SU-DHL-6 (cell line): ENCODE measurements around the gene HIVEP3.

Experiments used
- H2AFZ ChIP-seq: fragments of 200-600 bp; sonication (generic); 2 replicates; pipeline ENCODE4 v1.6.1; 2014; ENCODE audit warnings: low read depth, mild to moderate bottlenecking, moderate library complexity, mixed read lengths, antibody characterized with exemption, low read length; ENCODE audit not compliant: severe bottlenecking
- H3F3A ChIP-seq: fragments of 200-600 bp; shearing (Covaris generic); 2 replicates; pipeline ENCODE4 v1.6.0; 2016; ENCODE audit warnings: antibody characterized with exemption, mild to moderate bottlenecking; ENCODE audit not compliant: insufficient read depth
- H3K27ac ChIP-seq: fragments of 200-600 bp; sonication (generic); 2 replicates; pipeline ENCODE4 v1.5.1; 2016; ENCODE audit warnings: low read depth, mild to moderate bottlenecking, low read length, moderate library complexity, mixed read lengths
- H3K27me3 ChIP-seq: fragments of 200-600 bp; sonication (generic), shearing (Covaris generic); 2 replicates; pipeline ENCODE4 v1.6.0; 2014; ENCODE audit warnings: mild to moderate bottlenecking, low read length
- H3K36me3 ChIP-seq: fragments of 200-600 bp; sonication (generic); 2 replicates; pipeline ENCODE4 v1.6.1; 2014; ENCODE audit warnings: mild to moderate bottlenecking, low read length, mixed read lengths
- H3K4me2 ChIP-seq: fragments of 300-600, 200-600 bp; shearing (Covaris generic), sonication (generic); 2 replicates; pipeline ENCODE4 v1.6.0; 2014; ENCODE audit warnings: low read length, low read depth, mild to moderate bottlenecking; ENCODE audit not compliant: poor library complexity, severe bottlenecking
- H3K4me3 ChIP-seq: fragments of 200-600 bp; sonication (generic); 2 replicates; pipeline ENCODE4 v1.5.1; 2014; ENCODE audit warnings: antibody characterized with exemption, low read length, mild to moderate bottlenecking, mixed read lengths; ENCODE audit not compliant: insufficient read depth, poor library complexity, severe bottlenecking
- H3K79me2 ChIP-seq: fragments of 200-600 bp; sonication (generic); 2 replicates; pipeline ENCODE4 v1.6.1; 2014; ENCODE audit warnings: mild to moderate bottlenecking, low read length, moderate library complexity; ENCODE audit not compliant: insufficient read depth
- H3K9ac ChIP-seq: fragments of 200-600 bp; sonication (generic); 2 replicates; pipeline ENCODE4 v1.7.0; 2014; ENCODE audit warnings: mild to moderate bottlenecking, low read length
- H3K9me2 ChIP-seq: fragments of 200-600 bp; sonication (generic); replicated peaks from 2 replicates; pipeline ENCODE4 v1.6.1; 2014; ENCODE audit warnings: low read length; ENCODE audit not compliant: insufficient read depth
- H3K9me3 ChIP-seq: fragments of 200-600 bp; sonication (generic); 2 replicates; pipeline ENCODE4 v1.6.1; 2014; ENCODE audit warnings: low read length, mixed read lengths; ENCODE audit not compliant: insufficient read depth
- H4K20me1 ChIP-seq: fragments of 200-600 bp; sonication (generic); 2 replicates; pipeline ENCODE4 v1.6.1; 2014; ENCODE audit warnings: low read depth, mild to moderate bottlenecking, antibody characterized with exemption, low read length, moderate library complexity, mixed read lengths
- EZH2phosphoT487 ChIP-seq: fragments of 200-600 bp; sonication (generic), shearing (Covaris generic); conservative IDR thresholded peaks from 2 replicates; pipeline ENCODE4 v1.6.1; 2018; ENCODE audit warnings: mild to moderate bottlenecking, antibody characterized with exemption, low read length, moderate library complexity, mixed read lengths
- TF ChIP-seq, protein P1 (sequence below): fragments of 200-600 bp; sonication (generic); IDR thresholded peaks from one replicate; pipeline ENCODE4 v1.5.1; 2017; ENCODE audit warnings: antibody characterized with exemption, mild to moderate bottlenecking, low read length, moderate library complexity; ENCODE audit not compliant: insufficient read depth, poor library complexity, severe bottlenecking

Gene HIVEP3

DNA sequence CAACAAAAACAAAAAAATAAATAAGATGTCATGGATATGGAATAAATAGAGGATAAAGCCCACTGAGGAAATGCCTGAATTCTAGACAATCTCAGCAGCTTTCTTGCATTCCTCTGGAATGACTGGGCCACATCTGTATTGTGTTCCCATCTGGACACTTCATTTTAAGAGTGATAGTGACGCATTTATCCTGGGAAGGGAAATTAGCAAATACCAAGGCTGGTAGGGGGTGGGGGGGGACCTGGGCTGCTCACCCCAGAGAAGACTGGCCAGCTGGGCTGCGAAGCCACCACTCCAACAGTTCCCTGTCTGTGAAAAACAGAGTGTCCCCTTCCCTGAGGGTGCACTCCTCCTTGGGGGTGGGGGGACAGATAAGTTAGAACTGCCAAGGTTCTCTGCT is 106.3 kb downstream of the HIVEP3 start:
- Histone ChIP-seq H3F3A (0 out of 2 replicates have a peak, but pooled peaks cover 5% of the 10 kb centered on the region), H3K4me3 (no peak overlapping the region), H3K36me3 (no peaks in the 10 kb centered on the region), H3K79me2 (no peaks in the 10 kb centered on the region), H3K27ac (no peak overlapping the region), H3K9me2 (no peaks in the 10 kb centered on the region), H3K27me3 (no peaks in the 10 kb centered on the region), H4K20me1 (no peaks in the 10 kb centered on the region), H3K9ac (no peak overlapping the region), H3K4me2 (no peak overlapping the region), H3K9me3 (no peaks in the 10 kb centered on the region), H2AFZ (no peak overlapping the region)
- TF ChIP-seq, protein P1, sequence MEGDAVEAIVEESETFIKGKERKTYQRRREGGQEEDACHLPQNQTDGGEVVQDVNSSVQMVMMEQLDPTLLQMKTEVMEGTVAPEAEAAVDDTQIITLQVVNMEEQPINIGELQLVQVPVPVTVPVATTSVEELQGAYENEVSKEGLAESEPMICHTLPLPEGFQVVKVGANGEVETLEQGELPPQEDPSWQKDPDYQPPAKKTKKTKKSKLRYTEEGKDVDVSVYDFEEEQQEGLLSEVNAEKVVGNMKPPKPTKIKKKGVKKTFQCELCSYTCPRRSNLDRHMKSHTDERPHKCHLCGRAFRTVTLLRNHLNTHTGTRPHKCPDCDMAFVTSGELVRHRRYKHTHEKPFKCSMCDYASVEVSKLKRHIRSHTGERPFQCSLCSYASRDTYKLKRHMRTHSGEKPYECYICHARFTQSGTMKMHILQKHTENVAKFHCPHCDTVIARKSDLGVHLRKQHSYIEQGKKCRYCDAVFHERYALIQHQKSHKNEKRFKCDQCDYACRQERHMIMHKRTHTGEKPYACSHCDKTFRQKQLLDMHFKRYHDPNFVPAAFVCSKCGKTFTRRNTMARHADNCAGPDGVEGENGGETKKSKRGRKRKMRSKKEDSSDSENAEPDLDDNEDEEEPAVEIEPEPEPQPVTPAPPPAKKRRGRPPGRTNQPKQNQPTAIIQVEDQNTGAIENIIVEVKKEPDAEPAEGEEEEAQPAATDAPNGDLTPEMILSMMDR, result no peak
- TF ChIP-seq EZH2phosphoT487, result no peak

DNA sequence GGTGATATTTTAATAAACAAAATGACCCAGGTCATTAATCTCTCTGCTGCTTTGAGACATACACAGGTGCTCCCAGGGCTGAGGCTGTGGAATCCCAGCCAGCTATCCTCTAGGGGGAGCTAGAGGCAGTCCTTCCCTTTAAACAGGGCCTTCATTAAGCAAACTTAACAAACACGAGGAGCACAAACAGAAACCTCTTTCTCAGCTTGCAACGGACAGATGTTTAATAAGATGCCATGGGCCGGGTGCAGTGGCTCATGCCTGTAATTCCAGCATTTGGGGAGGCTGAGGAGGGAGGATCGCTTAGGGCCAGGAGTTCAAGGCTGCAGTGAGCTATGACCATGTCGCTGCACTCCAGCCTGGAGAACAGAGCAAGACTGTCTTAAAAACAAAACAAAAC is 106.7 kb downstream of the HIVEP3 start:
- Histone ChIP-seq H3K9ac (no peak overlapping the region), H2AFZ (no peak overlapping the region), H3K9me2 (no peaks in the 10 kb centered on the region), H3K27me3 (no peaks in the 10 kb centered on the region), H4K20me1 (no peaks in the 10 kb centered on the region), H3K9me3 (no peaks in the 10 kb centered on the region), H3F3A (0 out of 2 replicates have a peak, but pooled peaks cover 5% of the 10 kb centered on the region), H3K79me2 (no peaks in the 10 kb centered on the region), H3K36me3 (no peaks in the 10 kb centered on the region), H3K4me2 (peak overlapping the region; percentile 43), H3K4me3 (no peak overlapping the region), H3K27ac (peak overlapping the region; percentile 58)
- no peak for TF ChIP-seq EZH2phosphoT487
- TF ChIP-seq, protein P1, result peak; percentile 90

DNA sequence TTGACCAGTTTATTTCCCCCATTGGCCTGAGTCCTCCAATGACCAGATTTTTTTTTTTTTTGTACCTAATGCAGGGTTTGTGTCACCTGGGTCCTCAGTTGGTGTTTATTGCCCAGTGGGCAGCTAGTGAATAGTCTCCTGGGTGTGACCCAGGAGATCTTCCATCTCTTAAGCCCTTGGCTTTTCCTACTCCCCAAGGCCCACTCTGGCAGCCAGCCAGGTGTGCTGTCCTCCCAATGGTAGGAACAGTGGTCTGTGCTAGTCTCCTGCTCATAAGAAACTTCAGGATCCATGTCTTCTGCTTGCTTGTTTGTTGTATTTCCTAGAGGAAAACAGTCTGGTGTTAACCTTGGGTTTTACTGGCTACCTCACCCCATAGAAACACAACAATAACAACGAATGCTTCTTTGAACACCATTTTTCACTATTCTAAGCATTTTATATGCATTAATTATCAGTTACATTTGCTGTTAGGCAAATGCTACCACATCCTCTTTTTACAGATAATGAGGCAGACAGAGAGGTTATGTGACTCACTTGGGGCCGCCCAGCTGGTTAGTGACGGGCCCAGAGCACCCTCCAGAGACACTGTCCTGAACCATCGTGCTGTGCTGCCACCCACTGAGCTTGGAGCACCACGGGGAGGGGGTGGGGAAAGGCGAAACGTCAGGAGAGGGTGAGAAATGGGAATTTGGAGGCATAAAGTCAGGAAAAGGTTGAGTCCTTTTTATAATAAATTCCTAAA is 107.5 kb downstream of the HIVEP3 start:
- no peaks in the 10 kb centered on the region for H3K27me3 ChIP-seq
- H3K9me3 ChIP-seq, result no peaks in the 10 kb centered on the region
- peak overlapping the region; percentile 58 for H3K27ac ChIP-seq
- H3K9ac ChIP-seq, result no peak overlapping the region
- 0 out of 2 replicates have a peak, but pooled peaks cover 5% of the 10 kb centered on the region for H3F3A ChIP-seq
- no peak for TF ChIP-seq EZH2phosphoT487
- TF ChIP-seq, protein P1, result no peak
- H3K9me2 ChIP-seq, result no peaks in the 10 kb centered on the region
- peak overlapping the region; percentile 43 for H3K4me2 ChIP-seq
- H3K36me3 ChIP-seq, result no peaks in the 10 kb centered on the region
- H2AFZ ChIP-seq, result no peak overlapping the region
- no peaks in the 10 kb centered on the region for H3K79me2 ChIP-seq
- H4K20me1 ChIP-seq, result no peaks in the 10 kb centered on the region
- no peak overlapping the region for H3K4me3 ChIP-seq
